Stimulated activated CD8-positive, alpha-beta memory T cell treated with anti-CD3 and anti-CD28 coated beads, Interleukin-15, amount 100 ng/mL, for 48 hours (primary cell): Measurements from ENCODE around the gene DMRTA2.

Experiments
- DNase-seq, 2 donors: peaks; one replicate each; pipeline ENCODE4 v3.0.0-alpha.2; 2020; ENCODE audit warnings: low read depth in 2 of 2

DMRTA2 gene

GRCh38 chr1:50422946-50423669 lies at the start of gene DMRTA2:
Gene DMRTA2, minus strand, starts transcription at chr1:50423443. Its CDS starts 1,907 bp downstream, at chr1:50421536.
- DNase-seq, result no peak

- no peak for DNase-seq
These were observed 48.7 kb upstream of the DMRTA2 start for GRCh38 chr1:50471967-50472366.

GRCh38 chr1:50462964-50463363 lies 39.7 kb upstream of the DMRTA2 start:
- DNase-seq, result no peak

- DNase-seq, result no peak
These were observed 35.3 kb upstream of the DMRTA2 start for GRCh38 chr1:50458507-50458906.

- no peak for DNase-seq
These were observed 31.7 kb upstream of the DMRTA2 start for GRCh38 chr1:50454911-50455310.

GRCh38 chr1:50453266-50453665 lies 30.0 kb upstream of the DMRTA2 start:
- DNase-seq, result no peak

- no peak for DNase-seq
These were observed 29.5 kb upstream of the DMRTA2 start for GRCh38 chr1:50452700-50453099.

- DNase-seq, result no peak
These were observed 27.8 kb upstream of the DMRTA2 start for GRCh38 chr1:50450861-50451653.

GRCh38 chr1:50447961-50448360 lies 24.7 kb upstream of the DMRTA2 start:
- no peak for DNase-seq

GRCh38 chr1:50441183-50441582 lies 17.9 kb upstream of the DMRTA2 start:
- DNase-seq, result no peak

- no peak for DNase-seq
These were observed 15.7 kb upstream of the DMRTA2 start for GRCh38 chr1:50438945-50439344.

- DNase-seq, result no peak
These were observed 13.2 kb upstream of the DMRTA2 start for GRCh38 chr1:50436489-50436888.

GRCh38 chr1:50430010-50430405 lies 6.8 kb upstream of the DMRTA2 start:
- DNase-seq, result no peak

- DNase-seq, result no peak
These were observed 4.9 kb upstream of the DMRTA2 start for GRCh38 chr1:50427818-50428779.

- DNase-seq, result no peak
These were observed 4.0 kb upstream of the DMRTA2 start for GRCh38 chr1:50427086-50427817.

GRCh38 chr1:50426702-50427085 lies 3.5 kb upstream of the DMRTA2 start:
- DNase-seq, result no peak

GRCh38 chr1:50426108-50426700 lies 3.0 kb upstream of the DMRTA2 start:
- DNase-seq, result no peak

GRCh38 chr1:50425376-50426107 lies 2.3 kb upstream of the DMRTA2 start:
- DNase-seq, result no peak

- no peak for DNase-seq
These were observed 1.7 kb upstream of the DMRTA2 start for GRCh38 chr1:50424884-50425375.
